Measurements from ENCODE around the gene ANKRD36.
"Not testable (repeated sequence)": the region's sequence is repeated elsewhere in the genome, so short reads cannot be mapped to it uniquely, and the experiment has no call there.

Gene ANKRD36

GRCh38 chr2:97113050-97113881 lies at the start of gene ANKRD36:
Gene ANKRD36 (plus strand): TSS chr2:97113153. CDS start chr2:97113740, 587 bp downstream.
- peak; percentile 82 to 85 for DNase-seq (ENCODE audit: low read depth in 2 of 2)

GRCh38 chr2:97066030-97066429 lies 46.9 kb upstream of the ANKRD36 start:
- not testable (repeated sequence) for DNase-seq (ENCODE audit: low read depth in 2 of 2)

- DNase-seq (ENCODE audit: low read depth in 2 of 2) = no peak
Measured at GRCh38 chr2:97067279-97068004, 45.5 kb upstream of the ANKRD36 start.

GRCh38 chr2:97068074-97068473 lies 44.9 kb upstream of the ANKRD36 start:
- DNase-seq (ENCODE audit: low read depth in 2 of 2) = no peak

GRCh38 chr2:97068722-97069121 lies 44.2 kb upstream of the ANKRD36 start:
- DNase-seq (ENCODE audit: low read depth in 2 of 2) = not testable (repeated sequence)

GRCh38 chr2:97070915-97071314 lies 42.0 kb upstream of the ANKRD36 start:
- DNase-seq (ENCODE audit: low read depth in 2 of 2) = not testable (repeated sequence)

- DNase-seq (ENCODE audit: low read depth in 2 of 2) = not testable (repeated sequence)
Measured at GRCh38 chr2:97077213-97077612, 35.7 kb upstream of the ANKRD36 start.

- not testable (repeated sequence) for DNase-seq (ENCODE audit: low read depth in 2 of 2)
Measured at GRCh38 chr2:97080855-97081254, 32.1 kb upstream of the ANKRD36 start.

- DNase-seq (ENCODE audit: low read depth in 2 of 2) = not testable (repeated sequence)
Measured at GRCh38 chr2:97082206-97082605, 30.7 kb upstream of the ANKRD36 start.

GRCh38 chr2:97083516-97083915 lies 29.4 kb upstream of the ANKRD36 start:
- DNase-seq (ENCODE audit: low read depth in 2 of 2) = not testable (repeated sequence)

- DNase-seq (ENCODE audit: low read depth in 2 of 2) = not testable (repeated sequence)
Measured at GRCh38 chr2:97085093-97085492, 27.9 kb upstream of the ANKRD36 start.

- DNase-seq (ENCODE audit: low read depth in 2 of 2) = not testable (repeated sequence)
Measured at GRCh38 chr2:97088706-97089105, 24.2 kb upstream of the ANKRD36 start.

GRCh38 chr2:97092946-97093345 lies 20.0 kb upstream of the ANKRD36 start:
- not testable (repeated sequence) for DNase-seq (ENCODE audit: low read depth in 2 of 2)

GRCh38 chr2:97093983-97094771 lies 18.8 kb upstream of the ANKRD36 start:
- DNase-seq (ENCODE audit: low read depth in 2 of 2) = not testable (repeated sequence)

GRCh38 chr2:97094772-97095611 lies 18.0 kb upstream of the ANKRD36 start, which contains the start of gene FAHD2B:
Gene FAHD2B (minus strand): TSS chr2:97094882. CDS start chr2:97091706, 3,176 bp downstream.
- DNase-seq (ENCODE audit: low read depth in 2 of 2) = peak; percentile 74 to 80

GRCh38 chr2:97095661-97096060 lies 17.3 kb upstream of the ANKRD36 start:
- no peak for DNase-seq (ENCODE audit: low read depth in 2 of 2)

- DNase-seq (ENCODE audit: low read depth in 2 of 2) = not testable (repeated sequence)
Measured at GRCh38 chr2:97098786-97099372, 14.1 kb upstream of the ANKRD36 start.

- not testable (repeated sequence) for DNase-seq (ENCODE audit: low read depth in 2 of 2)
Measured at GRCh38 chr2:97106878-97107277, 6.1 kb upstream of the ANKRD36 start.

GRCh38 chr2:97111246-97111645 lies 1.7 kb upstream of the ANKRD36 start:
- not testable (repeated sequence) for DNase-seq (ENCODE audit: low read depth in 2 of 2)

- peak; percentile 20 to 47 for DNase-seq (ENCODE audit: low read depth in 2 of 2)
Measured at GRCh38 chr2:97112320-97113049, 468 bp upstream of the ANKRD36 start.
